ENCODE results near the gene LNP1.

Gene LNP1

DNA sequence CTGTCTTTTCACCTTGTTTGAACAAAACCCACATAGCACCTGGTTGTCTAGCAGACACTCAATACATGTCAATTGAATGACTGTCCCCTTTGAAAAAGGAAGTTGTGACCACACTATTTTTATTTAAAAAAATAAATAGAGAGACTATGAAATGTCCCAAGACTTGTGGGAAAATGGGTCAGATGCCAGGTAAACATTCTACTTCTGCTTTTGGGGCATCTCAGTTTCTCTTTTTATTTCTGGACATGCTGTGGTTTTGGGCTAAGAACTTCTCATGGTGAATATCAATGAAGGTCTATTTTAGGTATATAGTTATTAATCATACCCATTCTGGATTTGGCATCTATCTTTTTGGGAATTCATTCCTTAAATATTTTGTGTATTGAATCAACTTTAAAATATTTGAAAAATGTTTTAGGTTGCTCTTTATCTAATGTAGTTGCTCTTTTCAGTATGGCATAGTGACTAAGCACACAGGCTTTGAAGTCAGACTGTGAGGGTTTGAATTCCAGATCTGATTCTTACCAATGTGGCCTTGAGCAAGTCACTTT, 95.4 kb downstream of the LNP1 start:
- no peak overlapping the region for H3K4me3 ChIP-seq (ENCODE audit: low read depth, low read length)
- no peak for TF ChIP-seq CTCF (IDR thresholded peaks at IDR 0.05; ENCODE audit: borderline replicate concordance, insufficient read depth, low read depth, low read length)

DNA sequence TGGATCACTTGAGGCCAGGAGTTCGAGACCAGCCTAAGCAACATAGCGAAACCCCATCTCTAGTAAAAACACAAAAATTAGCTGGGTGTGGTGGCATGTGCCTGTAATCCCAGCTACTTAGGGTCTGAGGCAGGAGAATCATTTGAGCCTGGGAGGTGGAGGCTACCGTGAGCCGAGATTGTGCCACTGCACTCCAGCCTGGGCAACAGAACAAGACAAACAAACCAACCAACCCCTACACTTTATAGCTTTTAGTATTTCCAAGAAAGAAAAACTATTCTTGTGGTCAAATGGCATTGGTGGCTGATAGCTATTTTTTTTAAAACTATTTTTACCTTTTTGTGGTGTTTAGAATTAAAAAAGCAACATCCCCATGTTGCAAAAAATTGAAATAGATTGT, 98.3 kb downstream of the LNP1 start:
- TF ChIP-seq CTCF (IDR thresholded peaks at IDR 0.05; ENCODE audit: borderline replicate concordance, insufficient read depth, low read depth, low read length) = no peak
- H3K4me3 ChIP-seq (ENCODE audit: low read depth, low read length) = no peak overlapping the region

GRCh38 chr3:100500320-100500880, 99.1 kb downstream of the LNP1 start:
- no peak for TF ChIP-seq CTCF (IDR thresholded peaks at IDR 0.05; ENCODE audit: borderline replicate concordance, insufficient read depth, low read depth, low read length)

DNA sequence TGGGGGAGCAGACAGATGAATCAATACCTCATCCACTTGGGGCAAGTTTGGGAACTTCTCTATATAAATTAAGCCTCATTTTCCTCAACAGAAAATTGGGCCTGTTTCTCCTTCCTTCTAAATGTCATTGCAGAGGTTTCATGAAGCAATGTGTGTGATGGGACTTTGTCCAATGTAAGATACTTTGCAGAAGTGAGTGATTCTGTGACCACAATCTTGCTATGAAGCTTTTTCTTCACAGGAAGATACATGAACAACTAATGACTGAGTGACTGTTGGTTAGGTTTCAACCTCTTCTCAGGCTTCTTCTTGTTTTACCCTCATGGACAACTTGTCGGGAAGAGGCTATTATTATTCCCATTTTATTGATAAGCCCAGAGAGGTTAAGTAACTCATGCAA, 102.1 kb downstream of the LNP1 start:
- no peak overlapping the region for H3K4me3 ChIP-seq (ENCODE audit: low read depth, low read length)
- TF ChIP-seq CTCF (IDR thresholded peaks at IDR 0.05; ENCODE audit: borderline replicate concordance, insufficient read depth, low read depth, low read length) = no peak

More at GRCh38 chr3:100500320-100500880, 99.1 kb downstream of the LNP1 start:
- no peak overlapping the region for H3K4me3 ChIP-seq (ENCODE audit: low read depth, low read length)

All from GM12875 (cell line).